Stomach smooth muscle (tissue), 2 donors: Measurements from ENCODE around the gene OR2T27.
"Not testable (repeated sequence)": the region's sequence is repeated elsewhere in the genome, so short reads cannot be mapped to it uniquely, and the experiment has no call there.

Experiments
- H3K27ac ChIP-seq: one replicate; pipeline ENCODE4 v1.7.0; 2013; ENCODE audit warnings: mild to moderate bottlenecking, low read length, inconsistent platforms
- H3K27me3 ChIP-seq, 2 donors: one replicate each; pipeline ENCODE4 v1.7.0; 2013; ENCODE audit warnings: low read length in 2 of 2; ENCODE audit not compliant: insufficient read depth in 2 of 2, control insufficient read depth in 1 of 2
- H3K36me3 ChIP-seq, 2 donors: one replicate each; pipeline ENCODE4 v1.7.0; 2013; ENCODE audit warnings: low read length in 2 of 2; ENCODE audit not compliant: control insufficient read depth in 2 of 2, insufficient read depth in 2 of 2
- H3K4me1 ChIP-seq: one replicate; pipeline ENCODE4 v1.7.0; 2013; ENCODE audit warnings: low read length; ENCODE audit not compliant: control insufficient read depth, insufficient read depth
- H3K4me3 ChIP-seq, 2 donors: one replicate each; pipeline ENCODE4 v1.7.0; 2013; ENCODE audit warnings: low read length in 2 of 2
- H3K9ac ChIP-seq, 2 donors: one replicate each; pipeline ENCODE4 v1.7.0; 2013; ENCODE audit warnings: low read length in 2 of 2, mild to moderate bottlenecking in 1 of 2
- H3K9me3 ChIP-seq, 2 donors: one replicate each; pipeline ENCODE4 v1.7.0; 2013; ENCODE audit warnings: low read length in 2 of 2; ENCODE audit not compliant: control insufficient read depth in 2 of 2
- donor health status: healthy.
- donor health status: Pancreatic carcinoma.

The OR2T27 gene, protein sequence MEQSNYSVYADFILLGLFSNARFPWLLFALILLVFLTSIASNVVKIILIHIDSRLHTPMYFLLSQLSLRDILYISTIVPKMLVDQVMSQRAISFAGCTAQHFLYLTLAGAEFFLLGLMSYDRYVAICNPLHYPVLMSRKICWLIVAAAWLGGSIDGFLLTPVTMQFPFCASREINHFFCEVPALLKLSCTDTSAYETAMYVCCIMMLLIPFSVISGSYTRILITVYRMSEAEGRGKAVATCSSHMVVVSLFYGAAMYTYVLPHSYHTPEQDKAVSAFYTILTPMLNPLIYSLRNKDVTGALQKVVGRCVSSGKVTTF

DNA sequence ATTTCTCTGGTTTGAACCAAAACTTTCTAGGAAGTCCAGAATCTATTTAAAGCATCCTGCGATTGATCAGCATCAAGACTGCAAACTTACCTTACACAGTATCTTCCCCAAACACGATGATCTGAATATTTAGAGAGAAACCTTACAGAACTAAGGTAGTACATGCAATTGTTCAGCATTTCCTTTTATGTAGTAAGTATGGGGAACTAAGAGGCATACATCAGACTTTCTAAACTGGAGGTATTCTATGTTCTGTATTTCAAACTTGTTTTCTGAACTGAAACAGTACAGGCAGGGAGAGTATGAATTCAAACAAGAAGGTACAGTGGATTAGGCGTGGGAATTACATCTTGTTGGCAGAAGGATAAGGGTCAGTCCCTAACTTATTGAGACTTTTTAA lies at the start of gene OR2T27:
Gene OR2T27, minus strand, starts transcription at position 175 of the 400 bp plus-strand sequence. CDS start 4,644 bp downstream, outside the sequence.
- not testable (repeated sequence) for H3K27ac ChIP-seq, H3K4me1 ChIP-seq, H3K36me3 ChIP-seq, H3K27me3 ChIP-seq, H3K9ac ChIP-seq, H3K9me3 ChIP-seq, H3K4me3 ChIP-seq

DNA sequence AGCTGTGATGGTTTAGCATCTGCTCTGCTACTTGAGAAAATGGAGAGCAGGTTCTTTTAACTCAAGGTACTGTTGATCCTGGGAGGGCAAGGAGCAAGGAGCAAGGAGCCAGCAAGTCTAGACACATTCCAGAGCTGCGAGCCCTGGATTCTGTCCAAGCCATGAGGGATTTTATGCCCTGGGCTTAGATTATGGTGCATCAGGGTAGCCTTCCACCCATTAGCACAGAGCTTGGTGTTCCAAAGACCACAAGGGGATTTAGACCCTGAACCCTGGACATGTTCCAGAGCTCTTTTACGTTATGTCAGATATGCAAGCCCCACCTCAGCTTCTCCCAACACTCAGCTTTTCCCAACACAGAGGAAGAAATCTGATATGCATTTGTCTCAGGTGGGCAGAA lies 49.3 kb upstream of the OR2T27 start:
- Histone ChIP-seq H3K4me3 (no peak overlapping the region), H3K9ac (no peak overlapping the region), H3K27ac (no peak overlapping the region), H3K27me3 (no peaks in the 10 kb centered on the region), H3K36me3 (no peaks in the 10 kb centered on the region), H3K9me3 (no peaks in the 10 kb centered on the region), H3K4me1 (no peaks in the 10 kb centered on the region)

- Histone ChIP-seq H3K9ac (no peak overlapping the region), H3K27ac (no peak overlapping the region), H3K36me3 (no peaks in the 10 kb centered on the region), H3K9me3 (no peaks in the 10 kb centered on the region), H3K27me3 (no peaks in the 10 kb centered on the region), H3K4me3 (no peak overlapping the region), H3K4me1 (no peaks in the 10 kb centered on the region)
Observed at GRCh38 chr1:248703674-248704073, 48.3 kb upstream of the OR2T27 start.

DNA sequence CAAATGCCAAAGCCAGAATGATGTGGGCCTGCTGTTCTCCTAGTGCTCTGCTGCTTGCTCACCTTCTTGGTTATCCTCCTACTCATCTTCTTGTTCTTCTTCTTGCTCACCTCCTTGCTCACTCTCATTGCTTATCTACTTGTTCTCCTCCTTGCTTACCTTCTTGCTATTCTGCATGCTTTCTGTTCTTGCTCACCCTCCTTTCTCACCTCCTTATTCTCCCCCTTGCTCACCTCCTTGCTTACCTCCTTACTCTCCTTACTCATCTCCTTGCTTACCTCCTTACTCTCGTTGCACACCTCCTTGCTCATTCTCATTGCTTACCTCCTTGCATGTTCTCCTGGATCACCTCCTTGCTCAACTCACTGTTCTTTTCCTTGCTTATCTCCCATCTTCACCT lies 47.4 kb upstream of the OR2T27 start, which contains the start of gene OR14I1:
Gene OR14I1, minus strand, starts transcription at position 53 of the 400 bp plus-strand sequence.
- H3K9me3 ChIP-seq = no peaks in the 10 kb centered on the region
- H3K4me1 ChIP-seq = no peaks in the 10 kb centered on the region
- H3K36me3 ChIP-seq = no peaks in the 10 kb centered on the region
- no peak within 1 kb of the TSS for H3K9ac ChIP-seq
- H3K27ac ChIP-seq = no peak within 1 kb of the TSS
- no peaks in the 10 kb centered on the region for H3K27me3 ChIP-seq
- no peak within 1 kb of the TSS for H3K4me3 ChIP-seq

GRCh38 chr1:248699099-248699498 lies 43.8 kb upstream of the OR2T27 start:
- no peaks in the 10 kb centered on the region for H3K4me1 ChIP-seq
- no peaks in the 10 kb centered on the region for H3K9me3 ChIP-seq

DNA sequence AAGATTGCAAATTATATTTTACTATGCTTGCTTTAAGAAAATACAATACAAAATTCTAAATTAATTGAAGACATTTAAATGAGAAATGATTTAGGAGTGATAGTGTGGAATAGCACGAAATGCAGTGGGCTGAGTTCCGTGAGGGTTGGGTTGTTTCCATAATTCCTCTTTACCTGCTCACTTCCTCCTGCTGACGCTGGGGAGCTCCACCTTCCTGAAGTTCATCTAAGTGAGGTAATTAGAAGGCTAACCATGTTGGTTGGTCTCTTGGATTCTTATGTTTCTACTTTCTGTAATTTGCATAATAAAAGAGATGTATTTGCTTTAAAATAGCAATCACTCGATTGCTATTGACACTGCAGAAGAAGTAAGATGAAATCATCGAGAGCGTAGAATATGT lies 42.6 kb upstream of the OR2T27 start:
- Histone ChIP-seq H3K27ac (no peak overlapping the region), H3K4me1 (no peaks in the 10 kb centered on the region), H3K9ac (no peak overlapping the region), H3K36me3 (no peaks in the 10 kb centered on the region), H3K27me3 (no peaks in the 10 kb centered on the region), H3K9me3 (no peaks in the 10 kb centered on the region), H3K4me3 (no peak overlapping the region)

More at GRCh38 chr1:248699099-248699498, 43.8 kb upstream of the OR2T27 start:
- H3K9ac ChIP-seq = no peak overlapping the region
- H3K36me3 ChIP-seq = no peaks in the 10 kb centered on the region
- no peak overlapping the region for H3K27ac ChIP-seq
- H3K4me3 ChIP-seq = no peak overlapping the region
- H3K27me3 ChIP-seq = no peaks in the 10 kb centered on the region

DNA sequence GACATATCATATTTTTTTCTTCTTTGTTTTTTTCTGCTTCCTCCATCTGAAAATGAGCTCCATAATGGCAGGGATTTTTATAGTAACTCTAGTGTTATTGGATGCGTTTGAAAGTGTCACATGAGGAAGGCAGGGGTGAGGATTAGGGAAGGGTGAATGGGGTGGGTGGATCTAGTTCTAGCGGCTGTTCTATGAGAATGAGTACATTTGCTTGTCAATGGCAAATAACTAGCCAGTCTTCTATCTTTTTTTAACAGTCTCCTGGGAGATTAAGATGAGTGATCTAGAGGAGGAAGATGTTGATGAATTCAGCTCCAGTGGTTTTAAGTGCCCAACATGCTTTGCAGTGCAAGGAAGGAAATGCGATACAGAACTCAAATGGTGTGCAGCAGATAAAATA lies 41.4 kb upstream of the OR2T27 start:
- H3K27ac ChIP-seq = no peak overlapping the region
- no peak overlapping the region for H3K9ac ChIP-seq
- H3K4me1 ChIP-seq = no peaks in the 10 kb centered on the region
- no peak overlapping the region for H3K4me3 ChIP-seq
- no peaks in the 10 kb centered on the region for H3K9me3 ChIP-seq
- no peaks in the 10 kb centered on the region for H3K27me3 ChIP-seq
- no peaks in the 10 kb centered on the region for H3K36me3 ChIP-seq

GRCh38 chr1:248696261-248696660 lies 40.9 kb upstream of the OR2T27 start:
- H3K27me3 ChIP-seq = no peaks in the 10 kb centered on the region
- no peak overlapping the region for H3K9ac ChIP-seq
- H3K36me3 ChIP-seq = no peaks in the 10 kb centered on the region
- no peak overlapping the region for H3K27ac ChIP-seq
- no peak overlapping the region for H3K4me3 ChIP-seq
- H3K9me3 ChIP-seq = no peaks in the 10 kb centered on the region
- no peaks in the 10 kb centered on the region for H3K4me1 ChIP-seq

GRCh38 chr1:248695451-248696132 lies 40.3 kb upstream of the OR2T27 start:
- Histone ChIP-seq H3K36me3 (no peaks in the 10 kb centered on the region), H3K9me3 (no peaks in the 10 kb centered on the region), H3K9ac (no peak overlapping the region), H3K27me3 (no peaks in the 10 kb centered on the region), H3K27ac (no peak overlapping the region), H3K4me3 (no peak overlapping the region), H3K4me1 (no peaks in the 10 kb centered on the region)

GRCh38 chr1:248691567-248692155 lies 36.3 kb upstream of the OR2T27 start:
- Histone ChIP-seq H3K4me1 (no peaks in the 10 kb centered on the region), H3K27ac (no peak overlapping the region), H3K4me3 (no peak overlapping the region), H3K9ac (no peak overlapping the region), H3K9me3 (no peaks in the 10 kb centered on the region), H3K36me3 (no peaks in the 10 kb centered on the region), H3K27me3 (no peaks in the 10 kb centered on the region)
